NCI-H1105 treated with DMSO at 0.1 percent for 48 hours (cell line): ENCODE data around the gene ADD2.
A peak's percentile ranks its signal among the peaks of the same experiment; 100 is the strongest.

Source experiments
- DNase-seq: peaks from one replicate; lab custom pipeline; 2025; lab: John Stamatoyannopoulos, UW

ADD2 gene

DNA sequence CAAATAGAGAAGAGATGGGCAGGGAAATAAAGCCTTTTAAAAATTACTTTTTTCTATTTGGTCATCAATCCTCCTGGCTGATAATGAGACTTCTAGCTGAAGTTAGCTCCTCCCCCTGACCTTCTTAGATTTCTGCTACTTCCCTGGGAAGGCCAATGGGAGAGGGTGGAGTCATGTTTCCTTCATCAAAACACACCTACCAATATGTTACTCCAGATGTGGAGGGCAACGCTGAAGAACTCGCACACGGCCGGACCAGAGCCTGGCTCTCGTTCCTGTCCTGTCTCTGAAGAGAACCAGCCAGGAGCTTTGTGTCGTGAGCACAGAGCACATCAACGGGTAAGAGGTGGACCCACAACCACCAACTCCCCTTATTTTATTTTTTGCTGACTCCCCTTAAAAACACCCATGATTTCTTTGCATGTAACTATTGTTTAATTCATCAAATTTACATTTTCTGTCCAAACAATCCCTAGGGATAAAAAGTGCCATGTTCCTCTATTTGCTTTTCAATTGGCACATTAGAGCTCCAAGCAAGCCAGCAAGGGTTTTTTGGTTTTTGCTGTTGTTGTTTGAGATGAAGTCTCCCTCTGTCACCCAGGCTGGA, 94.9 kb downstream of the ADD2 start:
- no peak for DNase-seq

DNA sequence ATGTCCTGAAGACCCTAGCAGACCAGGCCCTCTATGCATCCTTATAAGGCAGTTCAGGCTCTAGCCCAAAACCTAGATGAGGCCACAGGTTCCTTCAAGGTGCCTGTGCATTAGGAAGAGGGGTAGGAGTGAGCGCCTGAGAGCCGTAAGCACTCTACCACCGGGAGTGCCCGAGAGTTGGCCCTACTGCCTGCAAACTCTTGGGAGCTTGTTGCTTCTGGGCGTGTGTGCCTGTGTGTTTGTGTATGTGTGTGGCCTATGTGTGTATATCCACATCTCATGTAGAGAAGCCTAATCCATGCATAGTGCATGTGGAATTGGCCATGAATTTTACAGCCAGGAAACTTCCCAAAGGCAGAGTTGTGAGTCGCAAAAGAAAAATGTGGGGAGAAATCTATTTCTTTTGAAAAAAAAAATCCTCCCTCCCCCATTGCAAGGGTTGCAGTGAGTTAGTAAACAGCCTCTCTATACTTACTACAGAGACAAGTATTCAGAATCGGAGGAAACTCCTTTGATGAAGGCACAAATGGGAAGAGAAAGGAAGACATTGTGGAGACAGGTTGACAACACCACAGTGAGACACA, 96.8 kb downstream of the ADD2 start:
- DNase-seq: no peak

DNA sequence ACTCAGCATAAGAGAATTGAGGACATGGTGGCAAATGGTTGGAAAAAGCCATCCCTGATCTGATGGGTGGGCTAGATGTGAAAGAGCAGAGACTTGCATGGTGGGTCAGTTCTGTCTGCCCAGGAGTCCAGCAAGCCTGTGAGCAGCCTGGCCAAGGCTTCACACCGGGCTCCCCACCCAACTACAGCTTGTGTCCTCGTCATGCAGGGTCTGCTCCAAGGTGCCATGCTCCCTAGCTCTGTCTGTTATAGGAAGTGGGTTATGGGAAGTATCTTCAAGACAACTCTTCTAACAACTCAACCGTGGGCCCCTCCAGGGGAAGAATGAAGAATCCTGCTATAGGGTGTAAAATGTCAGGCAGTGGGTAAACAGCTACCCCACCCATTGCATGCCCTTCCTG, 97.4 kb downstream of the ADD2 start:
- DNase-seq: no peak

DNA sequence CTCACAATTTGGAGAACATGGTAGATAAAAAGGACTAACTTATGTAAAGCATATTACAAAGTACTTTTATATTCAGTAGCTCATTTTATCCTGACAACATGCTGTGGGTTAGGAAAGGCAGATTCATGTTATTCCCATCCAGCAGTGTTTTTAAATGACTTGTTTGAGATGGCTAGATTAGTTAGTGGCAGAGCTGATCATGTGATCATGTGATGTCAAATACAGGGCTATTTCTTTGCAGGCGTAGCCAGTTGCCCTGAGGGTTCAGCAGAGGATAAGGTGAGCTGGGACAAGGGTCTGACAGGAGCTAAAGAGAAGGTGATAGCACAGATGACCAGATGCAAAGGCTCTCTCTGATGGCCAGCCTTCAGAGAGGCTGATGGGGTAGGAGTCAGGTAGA, 97.8 kb downstream of the ADD2 start:
- no peak for DNase-seq

DNA sequence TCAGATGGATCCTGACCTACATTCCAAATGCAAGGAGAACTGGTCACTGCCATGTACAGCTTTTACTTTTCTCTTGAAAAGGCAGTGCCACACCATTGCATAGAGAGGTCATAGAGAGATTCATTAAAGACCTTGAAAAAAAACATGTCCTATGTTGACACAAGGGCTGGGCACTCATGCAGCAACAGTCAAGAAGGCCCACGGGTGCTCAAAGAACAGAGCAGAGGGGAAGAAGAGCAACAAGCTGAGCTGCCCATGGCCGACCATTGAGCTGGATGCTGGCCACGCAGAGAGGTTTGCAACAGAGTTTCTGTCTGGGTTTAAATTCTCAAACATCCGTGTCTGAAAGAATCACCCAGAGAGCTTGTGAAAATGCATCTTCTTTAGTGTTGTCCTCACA, 99.1 kb downstream of the ADD2 start:
- no peak for DNase-seq

DNA sequence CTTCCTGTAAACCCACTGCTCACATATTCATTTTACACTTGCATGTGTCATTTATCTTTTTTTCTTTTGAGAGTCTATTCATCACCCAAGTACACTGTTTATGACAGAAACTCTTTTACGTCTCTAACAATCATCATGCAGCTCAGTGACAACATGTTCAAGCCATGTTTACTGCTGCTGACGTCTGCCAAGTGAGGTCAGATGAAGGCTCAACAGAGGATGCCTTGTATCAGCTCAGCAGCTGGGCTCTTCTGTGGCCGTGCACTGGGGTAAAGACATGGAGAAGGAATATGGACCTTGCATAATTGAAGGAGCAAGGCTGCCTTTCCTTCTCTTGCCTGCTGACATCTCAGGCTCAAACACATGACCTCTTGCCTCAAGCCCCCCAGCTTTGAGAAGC, 99.6 kb downstream of the ADD2 start:
- DNase-seq: no peak

DNA sequence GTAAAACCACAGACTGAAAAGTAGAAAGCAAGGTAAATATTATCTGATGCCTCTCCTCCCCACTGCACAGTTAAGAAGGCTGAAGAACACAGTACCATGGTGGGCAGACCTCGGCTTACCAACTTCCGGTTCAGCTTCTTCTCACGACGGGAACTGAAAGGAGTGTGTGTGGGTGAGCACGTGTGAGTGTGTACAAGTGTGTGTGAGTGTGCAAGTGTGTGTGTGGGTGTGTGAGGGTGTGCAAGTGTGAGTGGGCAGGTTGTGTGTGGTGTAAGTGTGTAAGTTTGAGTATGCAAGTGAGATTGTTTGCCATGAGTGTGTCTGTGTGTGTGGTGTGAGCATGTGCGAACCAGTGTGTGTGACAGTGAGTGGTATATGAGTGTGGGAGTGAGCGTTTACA, 103.5 kb downstream of the ADD2 start:
- no peak for DNase-seq

DNA sequence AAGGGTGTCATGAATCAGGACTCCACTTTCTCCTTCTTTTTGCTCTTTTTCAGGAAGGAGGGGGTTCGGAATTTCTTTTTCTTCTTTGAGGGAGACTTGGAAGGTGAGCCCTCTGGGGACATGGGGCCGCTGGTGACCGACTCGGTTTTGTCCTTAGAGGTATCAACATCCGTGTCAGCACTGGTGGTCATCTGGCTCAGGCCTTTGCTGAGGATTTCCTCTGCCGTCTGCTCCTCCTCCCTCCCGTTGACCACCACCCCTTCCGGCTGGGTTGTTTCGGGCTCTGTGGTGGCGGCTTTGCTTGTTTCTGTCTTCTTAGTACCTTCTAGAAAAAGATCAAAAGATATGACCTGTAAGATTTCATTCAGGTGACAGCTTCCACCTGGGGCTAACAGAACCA, 104.6 kb downstream of the ADD2 start:
- DNase-seq: no peak

DNA sequence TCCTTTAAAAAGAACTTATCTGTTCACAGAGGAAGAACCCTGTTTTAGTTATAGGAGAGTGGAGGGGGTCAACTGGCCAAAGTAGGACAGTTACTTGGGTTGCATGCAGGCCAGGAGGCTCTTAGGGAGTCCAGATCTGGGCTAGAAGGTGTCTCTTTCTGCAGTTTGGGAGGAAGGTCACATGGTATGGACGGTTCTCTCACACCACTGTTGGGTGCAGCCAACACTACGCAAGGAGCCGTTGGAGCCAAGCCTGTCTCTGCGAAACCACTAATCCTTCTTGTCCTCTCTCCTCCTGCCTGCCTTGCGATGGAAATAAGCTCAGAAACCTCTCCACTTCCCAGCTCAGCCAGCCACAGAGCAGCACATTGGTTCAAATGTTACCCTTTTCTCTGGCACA, 108.4 kb downstream of the ADD2 start:
- no peak for DNase-seq

DNA sequence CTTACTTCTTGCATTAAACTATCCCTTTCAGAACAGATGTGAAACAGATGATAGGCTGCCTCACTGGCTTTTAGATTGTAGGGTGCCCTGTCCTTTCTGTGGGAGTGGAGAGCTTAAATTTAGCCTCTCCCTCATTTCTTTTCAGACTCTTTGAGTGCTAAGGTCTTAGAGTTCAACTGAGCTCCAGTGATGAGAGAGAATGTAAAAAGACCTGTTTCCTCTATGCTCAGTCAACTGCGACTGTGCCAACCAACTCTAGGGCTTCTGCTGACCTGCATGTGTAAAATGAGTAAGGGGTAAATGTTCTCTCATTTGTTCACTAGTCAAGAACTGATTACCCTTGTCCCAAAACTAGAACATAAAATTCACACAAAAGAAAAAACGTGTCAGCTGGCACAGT, 109.5 kb downstream of the ADD2 start:
- no peak for DNase-seq

DNA sequence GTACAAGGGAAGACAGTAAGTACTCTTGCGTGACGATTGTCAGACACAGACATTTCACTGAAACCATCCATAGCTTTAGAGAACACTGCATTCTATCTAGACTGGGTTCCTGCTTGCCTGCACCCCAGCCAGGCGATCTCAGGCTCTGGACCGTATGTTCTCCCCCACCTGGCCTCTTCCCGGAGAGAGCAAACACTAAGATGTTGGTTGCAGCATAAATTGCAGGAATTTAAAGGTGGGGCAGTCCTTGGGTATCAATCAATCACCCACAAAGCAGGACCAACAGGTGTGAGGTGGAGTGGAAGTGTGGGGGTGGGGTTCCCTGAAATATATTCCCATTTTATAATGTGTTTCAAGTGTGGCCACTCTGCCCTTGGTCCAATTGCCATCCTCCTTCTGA, 110.8 kb downstream of the ADD2 start:
- DNase-seq: no peak

DNA sequence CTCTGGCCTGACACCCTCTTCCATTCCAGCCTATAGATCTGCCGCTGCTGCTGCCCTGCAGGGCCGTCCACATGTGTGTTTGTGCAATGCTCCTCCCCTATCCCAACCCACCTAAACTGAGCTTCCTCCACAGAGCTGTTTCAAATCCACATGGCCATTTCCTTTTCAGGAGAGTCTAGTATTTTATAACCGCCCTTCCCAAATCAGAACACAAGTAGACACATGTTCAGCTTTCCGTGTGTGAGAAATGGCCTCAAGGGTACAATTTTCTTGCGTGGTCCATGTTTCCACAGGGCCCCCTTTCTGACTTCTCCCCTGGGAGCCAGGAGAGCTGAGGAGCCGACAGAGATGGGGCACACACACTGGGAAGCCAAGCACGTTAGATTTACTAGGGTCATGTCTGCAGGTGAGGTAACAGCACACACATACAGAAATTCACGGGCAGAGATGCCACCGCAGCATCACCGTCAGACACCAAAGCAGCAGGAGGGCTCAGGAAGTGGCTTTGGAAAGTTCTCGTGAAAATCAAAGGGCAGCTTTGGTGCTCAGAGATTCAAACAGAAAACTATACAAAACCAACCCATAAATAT, 111.5 kb downstream of the ADD2 start:
- DNase-seq: no peak

DNA sequence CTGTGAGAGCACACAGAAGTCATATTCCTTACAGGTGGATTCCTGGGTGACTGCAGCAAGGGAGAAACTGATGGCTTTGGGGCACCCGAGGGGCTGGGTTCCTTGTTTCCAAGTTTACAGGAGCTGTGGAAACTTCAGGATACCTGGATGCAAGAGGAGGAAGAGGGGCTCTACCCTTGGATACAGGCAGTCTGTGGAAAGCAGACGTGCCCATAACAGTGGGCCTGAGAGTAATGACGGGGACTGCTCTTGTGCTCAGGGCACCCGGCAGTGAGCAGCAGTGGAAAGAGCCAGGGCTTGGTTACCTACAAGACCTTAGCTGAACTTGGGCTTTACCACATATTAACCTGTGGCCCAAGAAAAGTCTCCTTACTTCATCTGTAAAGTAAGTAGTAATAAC, 112.2 kb downstream of the ADD2 start:
- no peak for DNase-seq

DNA sequence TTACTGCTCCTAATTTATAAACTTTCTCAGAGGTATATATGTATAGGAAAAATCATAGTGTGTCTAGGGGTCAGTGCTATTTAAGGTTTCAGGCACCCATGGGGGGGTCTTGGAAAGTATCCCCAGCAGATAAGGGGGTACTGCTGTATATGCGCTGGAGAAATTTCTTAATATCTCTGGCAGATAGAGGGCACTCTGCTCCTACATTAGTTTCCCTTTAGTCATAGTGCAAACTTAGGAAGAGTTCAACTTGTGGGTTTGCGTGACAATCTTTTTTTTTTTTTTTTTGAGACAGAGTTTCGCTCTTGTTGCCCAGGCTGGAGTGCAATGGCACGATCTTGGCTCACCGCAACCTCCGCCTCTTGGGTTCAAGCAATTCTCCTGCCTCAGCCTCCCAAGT, 112.8 kb downstream of the ADD2 start:
- peak; percentile 24 for DNase-seq

DNA sequence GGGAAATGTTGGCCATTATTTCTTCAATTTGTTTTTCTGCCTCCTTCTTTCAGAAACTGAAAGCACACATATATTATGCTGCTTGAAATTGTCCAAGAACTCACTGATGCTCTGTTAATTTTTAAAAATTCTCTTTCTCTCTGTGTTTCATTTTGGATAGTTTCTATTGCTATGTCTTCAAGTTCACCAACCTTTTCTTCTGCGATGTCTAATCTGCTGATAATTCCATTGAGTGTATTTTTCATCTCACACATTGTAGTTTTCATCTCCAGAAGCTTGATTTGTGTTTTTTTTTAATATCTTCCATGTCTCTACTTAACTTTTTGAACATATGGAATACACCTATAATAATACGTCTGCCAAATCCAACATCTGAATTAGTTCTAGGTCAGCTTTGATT, 116.3 kb downstream of the ADD2 start:
- no peak for DNase-seq

DNA sequence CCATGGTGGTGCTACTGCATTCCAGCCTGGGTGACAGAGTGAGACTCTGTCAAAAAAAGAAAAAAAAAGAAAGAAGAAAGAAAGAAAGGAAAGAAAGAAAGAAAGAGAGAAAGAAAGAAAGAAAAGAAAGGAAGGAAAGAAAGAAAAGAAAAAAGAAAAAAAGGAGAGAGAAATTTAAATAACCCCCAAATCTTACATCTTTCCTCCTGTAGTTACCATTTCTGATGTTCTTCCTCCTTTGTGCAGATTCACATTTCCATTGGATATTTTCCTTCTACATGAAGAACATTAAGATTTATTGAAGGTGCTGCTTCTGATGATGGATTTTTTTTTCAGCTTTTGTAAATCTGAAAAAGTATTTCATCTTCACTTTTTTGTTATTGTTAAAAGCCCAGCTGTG, 117.0 kb downstream of the ADD2 start:
- no peak for DNase-seq

DNA sequence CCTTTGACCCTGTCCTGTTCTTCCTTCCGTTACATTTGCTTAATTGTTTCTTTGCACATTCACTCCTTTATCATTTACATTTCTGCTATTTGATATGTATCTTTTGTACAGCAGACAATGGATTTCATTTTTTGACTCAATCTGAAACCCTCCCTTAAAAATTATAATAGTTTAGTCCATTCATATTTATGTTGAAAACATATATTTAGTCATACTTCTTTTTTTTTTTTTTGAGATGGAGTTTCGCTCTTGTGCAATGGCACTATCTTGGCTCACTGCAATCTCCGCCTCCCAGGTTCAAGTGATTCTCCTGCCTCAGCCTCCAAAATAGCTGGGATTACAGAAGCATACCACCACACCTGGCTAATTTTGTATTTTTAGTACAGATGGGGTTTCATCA, 119.0 kb downstream of the ADD2 start:
- no peak for DNase-seq

DNA sequence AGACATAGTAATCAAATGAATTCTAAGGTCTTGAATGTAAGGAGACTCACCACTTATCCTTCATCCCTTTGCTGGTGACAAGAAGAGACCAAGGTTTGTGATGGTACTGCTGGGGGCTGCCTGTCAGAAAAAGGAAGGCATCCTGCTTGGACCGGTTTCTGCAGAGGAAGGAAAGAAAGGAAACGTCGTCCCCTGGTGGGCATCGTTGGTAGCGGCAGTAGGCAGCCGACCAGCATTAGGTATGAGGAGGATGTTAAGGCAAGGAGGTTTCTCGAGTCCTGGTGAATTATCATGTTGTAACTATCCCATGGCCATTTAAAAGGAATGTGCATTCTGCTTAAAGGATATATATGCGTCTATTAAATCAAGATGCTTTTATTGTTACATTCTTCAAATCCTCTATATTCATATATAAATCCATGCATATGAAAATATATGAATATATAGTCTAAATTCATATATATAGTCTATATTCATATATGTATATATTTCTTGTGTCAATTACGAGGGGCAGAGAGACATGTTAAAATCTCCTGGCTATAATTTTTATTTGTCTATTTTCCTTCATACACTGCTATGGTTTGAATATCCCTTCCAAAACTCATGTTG, 120.0 kb downstream of the ADD2 start:
- DNase-seq: peak; percentile 59

DNA sequence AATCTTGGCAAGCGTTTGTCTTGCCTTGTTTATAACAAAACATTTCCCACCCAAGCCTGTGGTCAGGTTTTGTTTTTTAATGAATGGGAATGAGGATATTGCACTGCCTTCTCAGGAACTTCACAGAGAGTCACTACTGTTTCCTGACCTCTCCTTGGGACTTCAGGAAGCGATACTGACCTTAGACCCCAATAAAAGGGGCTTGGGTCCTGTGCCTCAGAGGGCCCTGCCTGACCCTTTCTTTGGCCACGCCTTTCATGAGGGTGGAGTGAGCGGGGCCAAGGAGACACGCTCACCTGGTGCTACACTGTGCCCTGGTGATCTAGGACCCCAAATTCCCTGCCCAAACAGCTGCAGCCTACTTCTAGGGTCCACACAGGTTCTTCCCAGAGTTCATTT, 121.6 kb downstream of the ADD2 start:
- no peak for DNase-seq

DNA sequence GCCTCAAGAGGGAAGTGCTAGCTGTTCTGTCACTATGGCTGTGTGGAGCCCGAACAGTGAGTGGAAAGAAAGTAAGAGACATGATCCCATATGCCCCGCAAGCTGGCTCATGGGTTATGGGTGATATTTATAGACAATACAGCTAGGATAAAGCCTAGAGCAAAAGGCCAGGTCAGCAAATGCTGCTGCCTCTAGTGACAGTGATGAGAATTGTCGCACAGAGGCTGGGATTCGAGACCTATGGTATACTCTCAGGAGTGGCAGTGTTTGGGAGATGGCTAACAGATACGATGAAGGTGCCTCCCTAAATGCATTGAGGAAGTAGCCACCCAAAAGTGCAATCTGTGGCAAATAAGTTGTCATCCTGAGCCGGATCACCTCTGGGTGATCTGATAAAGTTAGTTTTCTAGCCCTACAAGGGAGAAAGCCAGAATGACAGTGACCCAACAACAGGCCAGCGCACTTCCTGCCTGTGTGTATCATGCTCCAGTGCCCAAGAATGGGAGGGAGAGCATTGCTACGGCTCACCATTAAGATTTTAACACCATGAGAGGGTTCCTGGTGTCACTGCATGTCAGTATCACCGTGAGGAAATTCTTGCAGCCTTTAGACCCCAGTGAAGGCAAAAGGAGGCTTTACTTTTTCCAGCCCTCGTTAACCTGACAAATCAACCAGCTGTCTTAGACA, 122.1 kb downstream of the ADD2 start:
- no peak for DNase-seq

DNA sequence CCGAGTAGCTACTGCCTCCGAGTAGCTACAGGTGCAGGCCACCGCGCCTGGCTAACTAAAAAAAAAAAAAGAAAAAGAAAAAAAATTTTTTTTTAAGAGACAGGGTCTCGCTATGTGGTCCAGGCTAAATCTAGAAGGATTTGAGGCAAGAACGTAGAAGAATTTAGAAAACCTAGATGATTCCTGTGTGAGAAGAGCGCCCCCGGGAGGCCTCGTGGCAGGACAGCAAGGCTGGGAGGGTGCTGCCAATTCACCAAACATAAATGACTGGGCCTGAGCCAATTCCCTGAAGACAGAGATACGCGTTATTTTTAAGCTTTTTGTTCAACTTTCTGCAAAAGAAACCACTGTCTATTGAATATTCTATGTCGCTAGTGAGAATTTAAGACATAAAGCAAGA, 124.3 kb downstream of the ADD2 start:
- DNase-seq: peak; percentile 12

DNA sequence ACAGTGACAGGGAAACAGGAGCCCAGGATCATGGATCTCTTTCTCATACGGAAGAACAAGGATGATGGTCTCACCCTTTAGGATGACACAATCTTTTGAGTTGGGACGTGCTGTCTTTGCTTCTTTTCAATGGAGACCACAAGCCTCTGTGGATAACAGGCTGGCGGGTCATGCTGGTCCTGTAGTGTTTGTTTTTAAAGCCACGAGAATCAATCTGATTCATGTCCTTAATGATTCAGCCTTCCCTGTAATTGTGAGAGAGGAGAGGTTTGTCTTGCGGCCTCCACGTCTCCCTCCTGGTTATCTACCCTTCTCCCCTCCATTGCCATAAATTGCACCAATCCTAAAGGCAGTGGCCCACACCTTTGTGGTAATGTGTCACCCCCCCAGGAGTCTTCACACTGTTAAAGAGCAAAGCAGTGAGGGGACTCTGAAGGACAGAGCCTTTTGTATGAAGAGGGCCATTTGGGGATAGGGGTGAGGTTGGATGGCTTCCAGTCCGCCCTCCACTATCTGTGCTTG, 126.7 kb downstream of the ADD2 start:
- DNase-seq: no peak
